IPS-18c (cell line): ENCODE results near the gene RALB.
"Not testable (repeated sequence)": the region's sequence is repeated elsewhere in the genome, so short reads cannot be mapped to it uniquely, and the experiment has no call there.

Source experiments
- H3K4me3 ChIP-seq: 2 replicates; pipeline ENCODE4 v1.7.0; 2013; ENCODE audit warnings: low read depth, mild to moderate bottlenecking, low read length, moderate library complexity; ENCODE audit not compliant: insufficient read depth
- H3K9me3 ChIP-seq: one replicate; pipeline ENCODE4 v1.6.1; 2013; ENCODE audit warnings: mild to moderate bottlenecking, low read length, moderate library complexity; ENCODE audit not compliant: control insufficient read depth, insufficient read depth

RALB gene

GRCh38 chr2:120298173-120298835 is 45.7 kb downstream of the RALB start:
- H3K9me3 ChIP-seq = no peaks in the 10 kb centered on the region

DNA sequence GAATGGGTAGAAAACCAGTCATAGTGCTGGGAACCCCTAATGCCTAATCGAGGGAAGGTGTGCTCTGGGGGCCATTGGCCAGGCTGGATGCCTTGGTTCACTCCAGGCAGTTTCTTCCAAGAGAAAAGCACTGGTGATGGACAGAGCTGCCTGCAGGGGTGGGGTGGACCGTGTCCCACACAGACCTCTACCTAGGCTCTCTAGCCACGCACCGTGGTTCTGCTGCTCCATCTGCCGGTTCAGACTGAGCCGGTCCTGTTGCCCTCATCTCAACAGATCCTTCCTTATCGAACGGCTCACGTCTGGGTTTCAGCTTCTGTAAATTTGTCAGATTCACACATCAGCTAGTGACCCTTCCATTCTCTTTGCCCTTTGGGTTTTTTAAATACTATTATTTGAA is 46.4 kb downstream of the RALB start:
- H3K4me3 ChIP-seq = no peak overlapping the region; the same call in 1 of the 2 replicates
- no peaks in the 10 kb centered on the region for H3K9me3 ChIP-seq

More at GRCh38 chr2:120298173-120298835, 45.7 kb downstream of the RALB start:
- H3K4me3 ChIP-seq = no peak overlapping the region

DNA sequence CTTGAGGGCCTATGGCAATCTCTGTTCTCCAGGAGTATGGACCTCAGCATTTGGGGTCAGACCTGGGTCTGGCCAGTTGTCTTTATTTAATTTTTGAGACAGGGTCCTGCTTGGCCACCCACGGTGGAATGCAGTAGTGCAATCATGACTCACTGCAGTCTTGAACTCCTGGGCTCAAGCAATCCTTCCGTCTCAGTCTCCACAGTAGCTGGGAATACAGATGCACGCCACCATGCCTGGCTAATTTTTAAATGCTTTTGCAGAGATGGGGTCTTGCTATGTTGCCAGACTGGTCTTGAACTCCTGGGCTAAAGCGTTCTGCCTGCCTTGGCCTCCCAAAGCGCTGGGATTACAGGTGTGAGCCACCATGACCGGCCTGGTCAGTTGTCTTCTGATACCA is 46.9 kb downstream of the RALB start:
- H3K9me3 ChIP-seq = no peaks in the 10 kb centered on the region
- H3K4me3 ChIP-seq = no peak overlapping the region

GRCh38 chr2:120300385-120300784 is 47.7 kb downstream of the RALB start:
- Histone ChIP-seq H3K4me3 (no peak overlapping the region), H3K9me3 (no peaks in the 10 kb centered on the region)

DNA sequence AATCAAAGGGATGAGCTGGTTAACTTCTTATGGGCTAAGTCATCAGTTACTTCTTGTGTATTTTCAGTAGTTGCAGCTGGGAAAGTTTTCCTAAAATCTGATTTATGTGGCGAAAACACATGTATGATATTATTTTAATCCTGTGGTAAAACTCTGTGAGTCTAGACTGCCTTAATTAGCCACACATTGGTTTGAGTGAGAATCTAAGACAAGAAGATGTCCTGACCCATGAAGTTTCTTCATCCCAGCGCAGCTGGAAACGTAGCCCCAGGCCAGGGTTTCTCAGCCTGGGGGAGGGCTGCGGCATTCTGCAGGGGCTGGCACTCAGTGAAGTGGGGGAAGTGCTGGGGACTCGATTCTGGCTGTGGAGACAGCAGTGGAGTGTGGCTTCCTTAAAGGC is 48.6 kb downstream of the RALB start:
- no peaks in the 10 kb centered on the region for H3K9me3 ChIP-seq
- H3K4me3 ChIP-seq = no peak overlapping the region

DNA sequence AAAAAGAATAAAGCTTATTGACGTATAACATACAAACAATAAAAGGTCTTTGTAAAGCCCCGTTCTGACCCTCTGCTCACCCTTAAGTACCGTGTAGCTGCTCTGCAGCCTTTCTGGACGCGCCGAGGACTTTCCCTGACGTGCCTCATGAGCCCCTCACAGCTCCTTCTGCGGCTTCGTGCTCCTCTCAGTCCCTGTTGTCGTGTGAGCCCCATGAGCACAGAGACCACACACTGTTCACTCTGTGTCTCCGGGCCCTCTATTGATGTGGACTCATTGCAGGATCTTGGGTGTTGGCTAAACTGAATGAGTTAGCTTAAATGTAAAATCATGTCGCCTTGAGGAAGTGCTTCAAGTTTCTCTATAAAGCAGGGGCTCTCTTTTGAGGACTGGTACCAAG is 49.6 kb downstream of the RALB start:
- H3K9me3 ChIP-seq = no peaks in the 10 kb centered on the region
- H3K4me3 ChIP-seq = no peak overlapping the region

- H3K4me3 ChIP-seq = no peak overlapping the region
Measured at GRCh38 chr2:120303177-120303576, 50.5 kb downstream of the RALB start.

GRCh38 chr2:120305296-120305695 is 52.6 kb downstream of the RALB start:
- no peaks in the 10 kb centered on the region for H3K9me3 ChIP-seq
- no peak overlapping the region for H3K4me3 ChIP-seq

More at GRCh38 chr2:120303177-120303576, 50.5 kb downstream of the RALB start:
- no peaks in the 10 kb centered on the region for H3K9me3 ChIP-seq

- H3K9me3 ChIP-seq = no peaks in the 10 kb centered on the region
- H3K4me3 ChIP-seq = no peak overlapping the region
Measured at GRCh38 chr2:120305937-120306490, 53.4 kb downstream of the RALB start.

DNA sequence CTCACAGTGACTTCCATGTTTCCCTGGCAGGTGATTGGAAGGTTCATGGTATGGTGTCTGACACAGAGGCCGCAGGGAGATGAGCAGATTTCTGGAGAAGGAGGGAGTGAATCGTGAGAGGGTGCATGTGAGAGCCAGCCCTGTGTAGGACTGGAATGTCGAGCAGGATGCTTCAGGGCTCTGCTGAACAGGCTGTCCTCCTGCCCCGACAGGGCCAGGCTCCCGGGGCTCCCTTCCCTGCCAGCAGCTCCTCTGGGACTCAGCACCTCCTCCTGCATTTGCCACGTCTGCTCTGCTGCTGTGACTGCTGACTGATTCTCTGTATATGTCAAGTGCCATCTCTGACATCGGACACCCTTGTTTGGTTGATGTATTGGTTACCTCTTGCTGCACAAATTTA is 54.8 kb downstream of the RALB start:
- Histone ChIP-seq H3K4me3 (no peak overlapping the region), H3K9me3 (no peaks in the 10 kb centered on the region)

GRCh38 chr2:120308038-120308910 is 55.6 kb downstream of the RALB start:
- no peak overlapping the region for H3K4me3 ChIP-seq
- no peaks in the 10 kb centered on the region for H3K9me3 ChIP-seq

GRCh38 chr2:120310136-120310535 is 57.5 kb downstream of the RALB start:
- no peak overlapping the region for H3K4me3 ChIP-seq
- H3K9me3 ChIP-seq = no peaks in the 10 kb centered on the region

DNA sequence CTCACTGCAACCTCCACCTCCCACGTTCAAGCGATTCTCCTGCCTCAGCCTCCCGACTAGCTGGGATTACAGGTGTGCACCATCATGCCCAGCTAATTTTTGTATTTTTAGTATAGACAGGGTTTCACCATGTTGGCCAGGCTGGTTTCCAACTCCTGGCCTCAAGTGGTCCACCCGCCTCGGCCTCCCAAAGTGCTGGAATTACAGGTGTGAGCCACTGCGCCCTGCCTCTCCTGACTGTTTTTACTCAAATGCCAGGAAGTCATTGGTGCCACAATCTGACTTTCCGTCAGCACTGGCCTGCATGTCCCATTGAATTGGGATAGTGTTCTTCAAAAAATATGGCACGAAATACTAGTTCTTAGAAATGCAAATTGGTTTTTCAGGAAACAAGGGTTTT is 58.2 kb downstream of the RALB start:
- not testable (repeated sequence) for H3K4me3 ChIP-seq

DNA sequence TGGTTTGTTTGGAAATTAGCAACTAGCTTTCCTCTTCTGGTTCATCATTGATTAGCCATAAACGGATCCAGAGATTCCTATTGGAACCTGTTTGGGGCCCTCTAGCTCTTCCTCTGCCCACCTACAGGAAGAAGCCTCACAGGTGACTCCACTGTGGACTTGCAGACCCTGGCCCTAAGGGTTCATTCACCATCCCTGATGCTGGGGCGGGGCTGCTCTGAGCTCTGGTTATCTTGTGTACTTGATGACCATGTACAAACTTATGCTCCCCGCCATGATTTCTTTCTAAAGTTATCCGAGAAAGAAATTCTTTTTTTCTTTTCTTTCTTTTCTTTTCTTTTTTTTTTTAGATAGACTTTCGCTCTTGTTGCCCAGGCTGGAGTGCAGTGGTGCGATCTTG is 59.4 kb downstream of the RALB start:
- Histone ChIP-seq H3K4me3 (no peak overlapping the region), H3K9me3 (no peaks in the 10 kb centered on the region)

More for the DNA sequence above, 58.2 kb downstream of the RALB start:
- H3K9me3 ChIP-seq = not testable (repeated sequence)

- H3K9me3 ChIP-seq = no peaks in the 10 kb centered on the region
- H3K4me3 ChIP-seq = no peak overlapping the region; the same call in 1 of the 2 replicates
Measured at GRCh38 chr2:120312860-120313694, 60.4 kb downstream of the RALB start.

DNA sequence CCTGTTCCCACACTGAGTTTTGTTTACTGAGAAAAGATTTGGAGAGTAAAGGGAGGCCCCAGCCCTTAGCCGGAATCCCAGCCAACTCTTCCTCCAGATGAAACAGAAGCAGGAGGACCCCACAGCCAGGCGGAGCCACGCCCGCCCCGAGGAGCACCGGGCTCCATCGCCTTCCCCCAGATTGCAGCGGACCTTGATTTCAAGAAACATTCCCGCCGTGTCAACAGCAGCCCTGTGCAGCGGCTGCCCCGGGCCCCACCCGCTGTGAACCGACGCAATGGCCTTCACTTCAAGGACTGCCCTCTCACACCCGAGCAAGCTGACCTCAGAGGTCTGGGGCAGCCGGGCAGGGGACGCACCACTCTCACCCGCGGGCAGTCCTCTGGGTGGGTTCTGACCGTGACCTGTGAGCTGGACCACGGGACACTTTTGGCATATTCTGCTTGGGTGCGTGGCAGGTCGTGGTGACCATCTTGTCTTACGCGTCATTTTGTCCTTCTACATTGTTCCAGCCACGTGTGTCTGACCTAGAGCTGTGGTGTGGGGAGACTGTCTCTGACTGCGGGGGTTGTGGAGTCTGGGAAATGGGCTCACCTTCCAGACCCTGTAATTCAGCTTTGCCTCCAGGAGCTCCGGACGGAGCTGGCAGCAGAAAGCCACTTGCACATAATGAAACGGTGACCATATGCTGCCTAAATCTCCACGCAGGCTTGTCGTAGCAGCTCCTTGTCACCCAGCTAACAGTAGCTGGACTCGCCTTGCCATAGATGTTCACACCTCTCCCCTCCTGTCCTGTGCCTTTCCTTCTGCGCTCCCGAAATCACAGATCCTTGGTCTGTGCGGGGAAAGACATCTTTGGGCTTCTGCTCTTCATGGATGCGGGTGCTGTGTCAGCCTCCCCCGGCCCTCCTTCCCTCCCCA is 61.3 kb downstream of the RALB start:
- Histone ChIP-seq H3K9me3 (no peaks in the 10 kb centered on the region), H3K4me3 (no peak overlapping the region)
